ENCODE results near the gene DOCK11. TPM values are rescaled to one million over a fixed set of nuclear protein-coding genes. Genes with fewer than 3 reads are reported as not detected.

The DOCK11 gene
- total and polyA plus RNA-seq, 10 of the 15 experiments (the other 5 are each of a cell fraction or from before 2014, with no cell fraction given), result 16.3 to 30.7 (median 19.8) TPM

DNA sequence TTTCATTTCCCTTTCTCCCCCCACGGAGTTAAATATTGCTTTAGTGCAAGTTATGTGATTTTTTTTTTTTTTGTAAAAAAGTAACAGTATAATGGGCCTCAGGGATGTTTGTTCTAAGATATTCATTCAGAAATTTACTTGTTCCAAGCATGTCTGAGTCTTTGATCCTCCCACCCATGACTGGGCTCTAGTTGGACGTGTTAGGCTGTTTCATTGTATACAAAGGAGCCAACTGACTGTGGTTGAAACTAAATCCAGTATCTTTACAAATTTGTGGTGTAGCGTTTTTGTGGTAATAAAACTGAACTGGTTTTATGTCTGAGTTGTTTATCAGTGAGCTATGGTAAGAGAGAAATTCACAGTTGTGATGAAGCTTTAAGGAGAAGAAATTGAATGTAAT lies 74.1 kb downstream of the DOCK11 start (continued):
- TF ChIP-seq, protein P1, sequence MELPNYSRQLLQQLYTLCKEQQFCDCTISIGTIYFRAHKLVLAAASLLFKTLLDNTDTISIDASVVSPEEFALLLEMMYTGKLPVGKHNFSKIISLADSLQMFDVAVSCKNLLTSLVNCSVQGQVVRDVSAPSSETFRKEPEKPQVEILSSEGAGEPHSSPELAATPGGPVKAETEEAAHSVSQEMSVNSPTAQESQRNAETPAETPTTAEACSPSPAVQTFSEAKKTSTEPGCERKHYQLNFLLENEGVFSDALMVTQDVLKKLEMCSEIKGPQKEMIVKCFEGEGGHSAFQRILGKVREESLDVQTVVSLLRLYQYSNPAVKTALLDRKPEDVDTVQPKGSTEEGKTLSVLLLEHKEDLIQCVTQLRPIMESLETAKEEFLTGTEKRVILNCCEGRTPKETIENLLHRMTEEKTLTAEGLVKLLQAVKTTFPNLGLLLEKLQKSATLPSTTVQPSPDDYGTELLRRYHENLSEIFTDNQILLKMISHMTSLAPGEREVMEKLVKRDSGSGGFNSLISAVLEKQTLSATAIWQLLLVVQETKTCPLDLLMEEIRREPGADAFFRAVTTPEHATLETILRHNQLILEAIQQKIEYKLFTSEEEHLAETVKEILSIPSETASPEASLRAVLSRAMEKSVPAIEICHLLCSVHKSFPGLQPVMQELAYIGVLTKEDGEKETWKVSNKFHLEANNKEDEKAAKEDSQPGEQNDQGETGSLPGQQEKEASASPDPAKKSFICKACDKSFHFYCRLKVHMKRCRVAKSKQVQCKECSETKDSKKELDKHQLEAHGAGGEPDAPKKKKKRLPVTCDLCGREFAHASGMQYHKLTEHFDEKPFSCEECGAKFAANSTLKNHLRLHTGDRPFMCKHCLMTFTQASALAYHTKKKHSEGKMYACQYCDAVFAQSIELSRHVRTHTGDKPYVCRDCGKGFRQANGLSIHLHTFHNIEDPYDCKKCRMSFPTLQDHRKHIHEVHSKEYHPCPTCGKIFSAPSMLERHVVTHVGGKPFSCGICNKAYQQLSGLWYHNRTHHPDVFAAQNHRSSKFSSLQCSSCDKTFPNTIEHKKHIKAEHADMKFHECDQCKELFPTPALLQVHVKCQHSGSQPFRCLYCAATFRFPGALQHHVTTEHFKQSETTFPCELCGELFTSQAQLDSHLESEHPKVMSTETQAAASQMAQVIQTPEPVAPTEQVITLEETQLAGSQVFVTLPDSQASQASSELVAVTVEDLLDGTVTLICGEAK (IDR thresholded peaks at IDR 0.05; ENCODE audit: borderline replicate concordance), result no peak
- TF ChIP-seq IKZF1 (conservative IDR thresholded peaks at IDR 0.05) (no peak), HDGF (IDR thresholded peaks at IDR 0.05) (no peak), ZNF207 (IDR thresholded peaks at IDR 0.05; ENCODE audit: borderline replicate concordance) (no peak), E4F1 (IDR thresholded peaks at IDR 0.05; ENCODE audit: borderline replicate concordance, partially characterized antibody) (no peak)
- TF ChIP-seq, protein P2, sequence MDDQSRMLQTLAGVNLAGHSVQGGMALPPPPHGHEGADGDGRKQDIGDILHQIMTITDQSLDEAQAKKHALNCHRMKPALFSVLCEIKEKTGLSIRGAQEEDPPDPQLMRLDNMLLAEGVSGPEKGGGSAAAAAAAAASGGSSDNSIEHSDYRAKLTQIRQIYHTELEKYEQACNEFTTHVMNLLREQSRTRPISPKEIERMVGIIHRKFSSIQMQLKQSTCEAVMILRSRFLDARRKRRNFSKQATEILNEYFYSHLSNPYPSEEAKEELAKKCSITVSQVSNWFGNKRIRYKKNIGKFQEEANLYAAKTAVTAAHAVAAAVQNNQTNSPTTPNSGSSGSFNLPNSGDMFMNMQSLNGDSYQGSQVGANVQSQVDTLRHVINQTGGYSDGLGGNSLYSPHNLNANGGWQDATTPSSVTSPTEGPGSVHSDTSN (IDR thresholded peaks at IDR 0.05; ENCODE audit: insufficient replicate concordance, low read depth, low read length), result no peak
